ENCODE data around the gene DNAH7. TPM values are rescaled to one million over a fixed set of nuclear protein-coding genes. Genes with fewer than 3 reads are reported as not detected.

Gene DNAH7
- total and polyA plus RNA-seq, 7 experiments from 2014 or later: not detected

DNA sequence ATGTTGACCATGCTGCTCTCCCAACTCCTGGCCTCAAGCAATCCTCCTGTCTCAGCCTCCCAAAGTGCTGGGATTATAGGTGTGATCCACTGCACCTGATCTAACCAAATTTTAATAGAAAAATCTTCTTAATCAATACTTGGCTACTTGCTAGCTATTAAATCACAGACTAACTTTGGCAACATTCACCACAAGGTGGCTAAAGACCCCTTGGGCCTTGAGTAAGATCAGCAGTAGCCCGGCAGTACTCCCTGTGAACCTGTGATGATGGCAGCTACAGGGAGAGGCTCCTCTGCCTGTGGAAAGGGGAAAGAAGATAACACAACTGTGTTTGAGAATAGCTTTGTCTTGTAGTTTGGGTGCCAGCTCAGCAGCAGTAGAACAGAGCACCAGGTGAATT is 308.8 kb downstream of the DNAH7 start:
- H3K9me3 Mint-ChIP-seq: peaks cover 8 to 71% (median 35%) of the 10 kb centered on the region in 11 donors
- no peaks in the 10 kb centered on the region for H3K9me3 ChIP-seq (ENCODE audit: control insufficient read depth in 2 of 3, low read length in 3 of 3)
- no peak for ATAC-seq
- H3K4me1 ChIP-seq (ENCODE audit: control insufficient read depth in 2 of 2, insufficient read depth in 2 of 2, low read length in 2 of 2): no peaks in the 10 kb centered on the region
- ChIA-PET CTCF (no interaction called here), POLR2A (no interaction called here)
- peaks cover 0 to 2% (median 0%) of the 10 kb centered on the region in 5 donors for H3K27me3 Mint-ChIP-seq
- intact Hi-C loops (cut with micrococcal nuclease): no loop called here
- H3K36me3 Mint-ChIP-seq: peaks cover 0 to 18% (median 10%) of the 10 kb centered on the region in 5 donors
- no peak overlapping the region for H3K27ac Mint-ChIP-seq
- H3K27ac ChIP-seq (ENCODE audit: low read depth, low read length): no peak overlapping the region
- H3K4me3 Mint-ChIP-seq: no peak overlapping the region
- H3K36me3 ChIP-seq (ENCODE audit: control insufficient read depth in 2 of 3, insufficient read depth in 3 of 3, low read length in 3 of 3): no peaks in the 10 kb centered on the region
- H3K4me3 ChIP-seq (ENCODE audit: low read length): no peak overlapping the region
- no peaks in the 10 kb centered on the region for H3K4me1 Mint-ChIP-seq
- H3K27me3 ChIP-seq (ENCODE audit: control insufficient read depth in 2 of 2, insufficient read depth in 2 of 2, low read length in 2 of 2): no peaks in the 10 kb centered on the region
- DNase-seq: no peak

DNA sequence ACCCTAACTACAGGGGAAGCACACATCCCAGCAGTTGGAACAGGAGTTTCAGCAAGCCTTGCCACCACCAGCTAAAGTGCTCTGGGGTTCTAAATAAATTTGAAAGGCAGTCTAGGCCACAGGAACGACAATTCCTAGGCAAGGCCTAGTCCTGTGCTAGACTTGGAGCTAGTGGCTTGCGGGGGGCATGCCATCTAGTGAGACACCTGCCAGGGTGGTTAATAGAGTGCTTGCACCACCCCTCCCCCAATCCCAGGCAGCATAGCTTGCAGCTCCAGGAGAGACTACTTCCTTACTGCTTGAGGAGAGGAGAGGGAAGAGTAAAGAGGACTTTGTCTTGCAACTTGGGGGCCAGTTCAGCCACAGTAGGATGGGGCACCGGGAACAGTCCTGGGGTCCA is 309.8 kb downstream of the DNAH7 start:
- no peak overlapping the region for H3K27ac Mint-ChIP-seq
- ChIA-PET POLR2A (no interaction called here), CTCF (no interaction called here)

DNA sequence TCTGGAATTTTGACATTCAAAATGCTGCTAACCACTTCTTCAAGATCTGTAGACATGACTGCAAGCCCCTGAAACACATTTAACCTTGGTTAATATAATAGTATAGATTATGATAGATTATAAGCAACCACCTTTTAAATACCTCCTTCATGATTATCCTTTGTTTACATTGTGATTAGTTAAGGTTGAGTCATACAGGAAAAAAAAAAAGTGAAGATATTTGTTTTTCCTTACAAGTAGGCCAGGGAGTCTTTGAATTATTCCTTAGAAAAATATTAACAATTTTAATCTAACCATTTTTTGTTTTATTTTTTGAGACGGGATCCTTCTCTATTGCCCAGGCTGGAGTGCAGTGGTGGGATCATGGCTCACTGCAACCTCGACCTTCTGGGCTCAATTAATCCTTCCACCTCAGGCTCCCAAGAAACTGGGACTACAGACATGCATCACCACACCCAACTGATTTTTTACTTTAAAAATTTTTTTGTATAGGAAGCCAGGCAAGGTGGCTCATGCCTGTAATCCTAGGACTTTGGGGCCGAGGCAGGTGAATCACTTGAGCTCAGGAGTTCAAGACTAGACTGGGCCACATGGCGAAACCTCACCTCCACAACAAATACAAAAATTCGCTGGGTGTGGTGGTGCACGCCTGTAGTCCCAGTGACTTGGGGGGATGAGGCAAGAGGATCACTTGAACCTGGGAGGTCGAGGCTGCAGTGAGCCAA is 312.3 kb downstream of the DNAH7 start:
- H3K9me3 Mint-ChIP-seq: peaks cover 5 to 42% (median 12%) of the 10 kb centered on the region in 11 donors
- no peaks in the 10 kb centered on the region for H3K27me3 ChIP-seq (ENCODE audit: control insufficient read depth in 2 of 2, insufficient read depth in 2 of 2, low read length in 2 of 2)
- no peak for DNase-seq
- no peaks in the 10 kb centered on the region for H3K9me3 ChIP-seq (ENCODE audit: control insufficient read depth in 2 of 3, low read length in 3 of 3)
- peaks cover 0 to 2% (median 0%) of the 10 kb centered on the region in 7 donors for H3K4me1 Mint-ChIP-seq
- H3K27ac ChIP-seq (ENCODE audit: low read depth, low read length): no peak overlapping the region
- H3K36me3 ChIP-seq (ENCODE audit: control insufficient read depth in 2 of 3, insufficient read depth in 3 of 3, low read length in 3 of 3): no peaks in the 10 kb centered on the region
- ATAC-seq: no peak
- peaks cover 0 to 26% (median 12%) of the 10 kb centered on the region in 5 donors for H3K36me3 Mint-ChIP-seq
- H3K27ac Mint-ChIP-seq: no peak overlapping the region
- no peaks in the 10 kb centered on the region for H3K4me1 ChIP-seq (ENCODE audit: control insufficient read depth in 2 of 2, insufficient read depth in 2 of 2, low read length in 2 of 2)
- H3K4me3 Mint-ChIP-seq: no peak overlapping the region
- H3K4me3 ChIP-seq (ENCODE audit: low read length): no peak overlapping the region
- intact Hi-C loops (cut with micrococcal nuclease): no loop called here
- CTCF ChIA-PET: no interaction called here
- POLR2A ChIA-PET: no interaction called here
- H3K27me3 Mint-ChIP-seq: peaks cover 0 to 2% (median 0%) of the 10 kb centered on the region in 5 donors

More for the DNA sequence above, 309.8 kb downstream of the DNAH7 start:
- Histone ChIP-seq H3K9me3 (ENCODE audit: control insufficient read depth in 2 of 3, low read length in 3 of 3) (no peaks in the 10 kb centered on the region), H3K4me1 (ENCODE audit: control insufficient read depth in 2 of 2, insufficient read depth in 2 of 2, low read length in 2 of 2) (no peaks in the 10 kb centered on the region), H3K4me3 (ENCODE audit: low read length) (no peak overlapping the region), H3K27ac (ENCODE audit: low read depth, low read length) (no peak overlapping the region), H3K27me3 (ENCODE audit: control insufficient read depth in 2 of 2, insufficient read depth in 2 of 2, low read length in 2 of 2) (no peaks in the 10 kb centered on the region), H3K36me3 (ENCODE audit: control insufficient read depth in 2 of 3, insufficient read depth in 3 of 3, low read length in 3 of 3) (no peaks in the 10 kb centered on the region)
- Mint-ChIP-seq H3K4me3 (no peak overlapping the region), H3K9me3 (peaks cover 8 to 61% (median 28%) of the 10 kb centered on the region in 11 donors), H3K27me3 (peaks cover 0 to 2% (median 0%) of the 10 kb centered on the region in 5 donors), H3K4me1 (no peaks in the 10 kb centered on the region), H3K36me3 (peaks cover 0 to 18% (median 12%) of the 10 kb centered on the region in 5 donors)
- intact Hi-C loops (cut with micrococcal nuclease): no loop called here
- DNase-seq: no peak
- no peak for ATAC-seq

DNA sequence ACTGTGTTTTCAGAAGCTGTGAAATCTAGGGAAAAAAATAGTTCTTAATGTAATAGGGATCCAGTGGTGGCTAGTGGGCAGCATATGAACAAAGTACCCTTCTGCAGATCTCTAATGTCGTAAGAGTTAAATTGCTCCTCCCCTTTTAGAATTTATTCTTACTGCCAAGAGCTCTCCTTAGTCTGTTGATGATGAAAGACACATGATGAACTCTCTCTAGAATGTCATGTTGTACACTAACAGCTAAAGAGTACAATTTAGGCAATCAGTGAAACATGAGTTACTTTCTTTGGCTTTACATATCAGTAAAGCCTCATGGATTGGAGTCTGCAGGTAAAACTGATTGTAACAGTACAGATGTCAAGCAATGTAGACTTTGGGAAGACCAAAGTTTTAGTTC is 327.4 kb downstream of the DNAH7 start:
- no peaks in the 10 kb centered on the region for H3K4me1 Mint-ChIP-seq
- Histone ChIP-seq H3K36me3 (ENCODE audit: control insufficient read depth in 2 of 3, insufficient read depth in 3 of 3, low read length in 3 of 3) (peaks cover 0 to 9% (median 0%) of the 10 kb centered on the region in 3 experiments), H3K27me3 (ENCODE audit: control insufficient read depth in 2 of 2, insufficient read depth in 2 of 2, low read length in 2 of 2) (no peaks in the 10 kb centered on the region), H3K4me3 (ENCODE audit: low read length) (no peak overlapping the region), H3K27ac (ENCODE audit: low read depth, low read length) (no peak overlapping the region), H3K9me3 (ENCODE audit: control insufficient read depth in 2 of 3, low read length in 3 of 3) (no peaks in the 10 kb centered on the region), H3K4me1 (ENCODE audit: control insufficient read depth in 2 of 2, insufficient read depth in 2 of 2, low read length in 2 of 2) (no peaks in the 10 kb centered on the region)
- intact Hi-C loops (cut with micrococcal nuclease): no loop called here
- ChIA-PET POLR2A (no interaction called here), CTCF (no interaction called here)
- no peaks in the 10 kb centered on the region for H3K27me3 Mint-ChIP-seq
- peaks cover 0 to 30% (median 9%) of the 10 kb centered on the region in 11 donors for H3K9me3 Mint-ChIP-seq
- no peak for DNase-seq
- H3K36me3 Mint-ChIP-seq: peaks cover 11 to 63% (median 59%) of the 10 kb centered on the region in 5 donors
- ATAC-seq: no peak
- H3K4me3 Mint-ChIP-seq: no peak overlapping the region
- no peak overlapping the region for H3K27ac Mint-ChIP-seq

DNA sequence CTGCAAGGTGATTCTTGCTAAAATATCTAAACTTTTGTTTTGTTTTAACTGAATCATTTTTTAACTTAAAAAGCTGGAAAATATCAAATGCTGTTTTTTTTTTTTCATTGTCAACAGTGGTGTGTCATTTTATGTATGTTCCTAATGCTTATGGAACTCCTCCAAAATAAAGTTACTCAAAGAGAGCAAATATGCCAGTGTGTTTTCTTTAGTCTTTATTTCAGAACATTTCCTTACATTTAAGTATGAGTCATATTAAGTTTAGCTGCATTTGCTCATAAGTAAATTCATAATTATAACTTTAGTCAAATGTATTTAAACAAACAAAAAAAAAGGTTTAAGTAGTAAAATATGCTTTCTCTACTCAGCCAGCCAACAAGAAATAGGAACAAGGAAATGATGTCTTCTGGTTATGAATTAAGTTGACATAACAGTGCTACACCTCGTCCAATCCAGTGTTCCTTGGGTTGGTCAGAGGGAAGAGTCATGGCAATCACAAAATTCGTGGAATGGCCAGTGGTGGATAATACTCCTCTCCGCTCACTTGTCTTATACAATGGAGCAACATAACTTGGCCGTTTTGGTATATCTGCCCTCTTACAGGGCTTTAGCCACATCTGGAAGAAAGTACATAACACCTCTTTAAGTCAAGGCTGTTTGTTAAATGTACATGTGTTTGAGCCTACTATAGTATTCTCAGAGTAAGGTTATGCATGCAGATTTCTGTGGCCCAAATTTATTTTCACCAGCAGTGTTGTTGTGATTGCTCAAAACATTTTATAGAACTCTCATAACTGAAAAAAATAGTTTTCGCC is 330.9 kb downstream of the DNAH7 start:
- no peak overlapping the region for H3K4me3 Mint-ChIP-seq
- Histone ChIP-seq H3K9me3 (ENCODE audit: control insufficient read depth in 2 of 3, low read length in 3 of 3) (no peaks in the 10 kb centered on the region), H3K4me1 (ENCODE audit: control insufficient read depth in 2 of 2, insufficient read depth in 2 of 2, low read length in 2 of 2) (no peaks in the 10 kb centered on the region), H3K27me3 (ENCODE audit: control insufficient read depth in 2 of 2, insufficient read depth in 2 of 2, low read length in 2 of 2) (no peaks in the 10 kb centered on the region), H3K36me3 (ENCODE audit: control insufficient read depth in 2 of 3, insufficient read depth in 3 of 3, low read length in 3 of 3) (peaks cover 0 to 15% (median 0%) of the 10 kb centered on the region in 3 experiments), H3K4me3 (ENCODE audit: low read length) (no peak overlapping the region), H3K27ac (ENCODE audit: low read depth, low read length) (no peak overlapping the region)
- H3K36me3 Mint-ChIP-seq: peaks cover 14 to 82% (median 70%) of the 10 kb centered on the region in 5 donors
- CTCF ChIA-PET: no interaction called here
- H3K27me3 Mint-ChIP-seq: no peaks in the 10 kb centered on the region
- intact Hi-C loops (cut with micrococcal nuclease): no loop called here
- no peak overlapping the region for H3K27ac Mint-ChIP-seq
- DNase-seq (no peak), ATAC-seq (no peak)
- peaks cover 0 to 9% (median 0%) of the 10 kb centered on the region in 11 donors for H3K9me3 Mint-ChIP-seq
- POLR2A ChIA-PET: no interaction called here
- peaks cover 0 to 2% (median 0%) of the 10 kb centered on the region in 7 donors for H3K4me1 Mint-ChIP-seq

DNA sequence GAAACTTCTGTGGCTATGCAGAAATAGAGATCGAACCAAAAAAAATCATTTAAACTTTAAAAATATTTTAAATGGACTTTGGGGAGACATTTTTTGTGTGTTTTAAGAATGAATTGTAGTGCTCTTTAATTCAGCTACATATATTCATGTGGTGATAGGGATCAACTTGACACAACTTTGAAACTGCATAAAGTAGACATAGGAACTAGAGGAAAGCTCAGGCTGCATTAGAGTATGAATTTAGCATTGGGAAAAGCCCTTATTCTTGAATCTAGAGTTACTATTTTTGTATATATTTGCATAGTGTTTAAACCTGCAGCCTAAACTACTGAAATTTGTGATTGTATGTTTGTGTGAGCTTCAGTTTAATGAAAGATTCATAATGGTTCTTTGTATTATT is 333.3 kb downstream of the DNAH7 start:
- peaks cover 0 to 24% (median 4%) of the 10 kb centered on the region in 3 experiments for H3K36me3 ChIP-seq (ENCODE audit: control insufficient read depth in 2 of 3, insufficient read depth in 3 of 3, low read length in 3 of 3)
- no peak overlapping the region for H3K4me3 ChIP-seq (ENCODE audit: low read length)
- H3K27me3 Mint-ChIP-seq: no peaks in the 10 kb centered on the region
- CTCF ChIA-PET: no interaction called here
- peaks cover 15 to 85% (median 74%) of the 10 kb centered on the region in 5 donors for H3K36me3 Mint-ChIP-seq
- H3K4me1 ChIP-seq (ENCODE audit: control insufficient read depth in 2 of 2, insufficient read depth in 2 of 2, low read length in 2 of 2): no peaks in the 10 kb centered on the region
- ATAC-seq: no peak
- H3K27me3 ChIP-seq (ENCODE audit: control insufficient read depth in 2 of 2, insufficient read depth in 2 of 2, low read length in 2 of 2): no peaks in the 10 kb centered on the region
- POLR2A ChIA-PET: no interaction called here
- H3K9me3 Mint-ChIP-seq: peaks cover 0 to 10% (median 0%) of the 10 kb centered on the region in 11 donors
- H3K4me1 Mint-ChIP-seq: peaks cover 0 to 6% (median 0%) of the 10 kb centered on the region in 7 donors
- H3K27ac Mint-ChIP-seq: peak overlapping the region in 1 of 9 donors; percentile 43
- no peak for DNase-seq
- intact Hi-C loops (cut with micrococcal nuclease): no loop called here
- H3K9me3 ChIP-seq (ENCODE audit: control insufficient read depth in 2 of 3, low read length in 3 of 3): no peaks in the 10 kb centered on the region
- H3K27ac ChIP-seq (ENCODE audit: low read depth, low read length): no peak overlapping the region
- H3K4me3 Mint-ChIP-seq: no peak overlapping the region
